ENCODE measurements around the gene SGSM1. TPM values are rescaled to one million over a fixed set of nuclear protein-coding genes. Genes with fewer than 3 reads are reported as not detected.

The SGSM1 gene
- polyA plus RNA-seq, 1 of the 3 experiments (the other 2 are of a cell fraction) = 0.15 TPM

- no peak for TF ChIP-seq CTCF (IDR thresholded peaks at IDR 0.05)
- no peak for TF ChIP-seq POLR2AphosphoS5 (IDR thresholded peaks at IDR 0.05; ENCODE audit: low read depth, low read length)
- TF ChIP-seq NFIC (IDR thresholded peaks at IDR 0.05; ENCODE audit: borderline replicate concordance) = no peak
- TF ChIP-seq SIN3A (IDR thresholded peaks at IDR 0.05; ENCODE audit: borderline replicate concordance, low read depth, low read length) = no peak
- no peak for TF ChIP-seq TEAD4 (IDR thresholded peaks at IDR 0.05; ENCODE audit: borderline replicate concordance, insufficient read depth)
- TF ChIP-seq RCOR1 (IDR thresholded peaks at IDR 0.05; ENCODE audit: low read length) = peak; percentile 93
- TF ChIP-seq FOXJ3 (CRISPR knock-in tag; IDR thresholded peaks at IDR 0.05) = no peak
- TF ChIP-seq FOXM1 (IDR thresholded peaks at IDR 0.05; ENCODE audit: low read depth) = no peak
- no peak for TF ChIP-seq USF1 (IDR thresholded peaks at IDR 0.05; ENCODE audit: borderline replicate concordance, low read depth)
- no peak for TF ChIP-seq GABPA (IDR thresholded peaks at IDR 0.05; ENCODE audit: low read depth)
- TF ChIP-seq SMC3 (IDR thresholded peaks at IDR 0.05; ENCODE audit: low read depth, low read length) = no peak
- TF ChIP-seq ELF1 (IDR thresholded peaks at IDR 0.05) = no peak
- TF ChIP-seq FOSL2 (IDR thresholded peaks at IDR 0.05; ENCODE audit: borderline replicate concordance, low read depth) = no peak
Observed at GRCh38 chr22:24805790-24806662, at the start of gene SGSM1 (continued).

GRCh38 chr22:24758164-24758799 lies 47.7 kb upstream of the SGSM1 start:
- DNase-seq = peak; percentile 57
- CTCF ChIA-PET = interaction anchor here (0.6 to 4.5 kb wide), 14 partner anchors 10 to 621 kb away, joined by 3 to 44 read pairs (median 4); no protein-coding TSS in a partner anchor
- no peak overlapping the region for H3K27ac ChIP-seq (ENCODE audit: low read depth in 2 of 2, low read length in 1 of 2)
- TF ChIP-seq NFIC (IDR thresholded peaks at IDR 0.05; ENCODE audit: borderline replicate concordance) (no peak), SIN3A (IDR thresholded peaks at IDR 0.05; ENCODE audit: borderline replicate concordance, low read depth, low read length) (no peak), USF2 (IDR thresholded peaks at IDR 0.05; ENCODE audit: borderline replicate concordance, low read depth, low read length) (no peak), PBX3 (IDR thresholded peaks at IDR 0.05) (no peak), POLR2AphosphoS5 (IDR thresholded peaks at IDR 0.05; ENCODE audit: low read depth, low read length) (no peak), EP300 (IDR thresholded peaks at IDR 0.05; ENCODE audit: borderline replicate concordance in 1 of 2, low read depth in 1 of 2, low read length in 1 of 2) (no peak), FOXJ3 (CRISPR knock-in tag; IDR thresholded peaks at IDR 0.05) (no peak), GATA2 (CRISPR knock-in tag; IDR thresholded peaks at IDR 0.05) (no peak), ZBTB33 (IDR thresholded peaks at IDR 0.05; ENCODE audit: borderline replicate concordance, low read depth) (no peak), CHD2 (IDR thresholded peaks at IDR 0.05; ENCODE audit: low read length, partially characterized antibody) (no peak), RAD21 (IDR thresholded peaks at IDR 0.05; ENCODE audit: low read length) (peak; percentile 90), USF1 (IDR thresholded peaks at IDR 0.05; ENCODE audit: borderline replicate concordance, low read depth) (no peak), TCF12 (IDR thresholded peaks at IDR 0.05) (no peak), FOXM1 (IDR thresholded peaks at IDR 0.05; ENCODE audit: low read depth) (no peak)

More at GRCh38 chr22:24758164-24758799, 47.7 kb upstream of the SGSM1 start:
- no peaks in the 10 kb centered on the region for H3K9me3 ChIP-seq
- no peak overlapping the region for H2AFZ ChIP-seq (ENCODE audit: low read depth)
- 58% methylated on average over 12 of the region's 12 CpGs for WGBS (ENCODE audit: low lambda C conversion rate)
- POLR2A ChIA-PET = no interaction called here
- no peaks in the 10 kb centered on the region for H3K9me2 ChIP-seq
- no peak overlapping the region; a peak in 1 of 4 replicates for H3K4me3 ChIP-seq (ENCODE audit: low read depth in 2 of 2, low read length in 1 of 2)
- no peak overlapping the region for H3K4me2 ChIP-seq
- no peaks in the 10 kb centered on the region for H4K20me1 ChIP-seq (ENCODE audit: insufficient read depth)
- H3F3A ChIP-seq (replicated peaks; ENCODE audit: insufficient read depth) = no peaks in the 10 kb centered on the region
- H3K79me2 ChIP-seq (ENCODE audit: insufficient read depth) = no peaks in the 10 kb centered on the region
- peaks cover 24% of the 10 kb centered on the region; the same call in 1 of the 2 replicates for H3K27me3 ChIP-seq (ENCODE audit: insufficient read depth)
- H3K36me3 ChIP-seq (replicated peaks in 1 of 2; ENCODE audit: control insufficient read depth in 1 of 2, insufficient read depth in 2 of 2, low read length in 1 of 2) = no peaks in the 10 kb centered on the region
- no peak overlapping the region for H3K9ac ChIP-seq
- no peaks in the 10 kb centered on the region for H3K4me1 ChIP-seq (ENCODE audit: control insufficient read depth in 1 of 2, insufficient read depth in 2 of 2, low read depth in 1 of 2, low read length in 1 of 2)

Data from SK-N-SH (cell line).